Gastrocnemius medialis (tissue), 4 donors: ENCODE results near the gene TFPI.

Experiments
- CTCF ChIP-seq, 5 experiments: fragments of 450-650 bp in 3 of 5; fragments of 200-600 bp in 2 of 5; sonication (generic) in 2 of 5; IDR thresholded peaks in 4 of 5; conservative IDR thresholded peaks in 1 of 5; 1 replicate in 4 of 5; 2 replicates in 1 of 5; pipeline ENCODE4 v1.5.1; 2016 to 2019; ENCODE audit warnings: antibody characterized with exemption in 5 of 5, mild to moderate bottlenecking in 3 of 5, moderate library complexity in 3 of 5
- POLR2A ChIP-seq, 2 donors: fragments of 450-650 bp; IDR thresholded peaks; one replicate each; pipeline ENCODE4 v1.6.1; 2017; ENCODE audit warnings: antibody characterized with exemption in 2 of 2, mild to moderate bottlenecking in 2 of 2, moderate library complexity in 2 of 2

GRCh38 chr2:187567126-187567525 lies 12.9 kb upstream of the TFPI start:
- TF ChIP-seq CTCF (IDR thresholded peaks at IDR 0.05 in 4 of 5, conservative IDR thresholded peaks at IDR 0.05 in 1 of 5) (no peak), POLR2A (IDR thresholded peaks at IDR 0.05) (no peak)
